Hepatocyte (in vitro differentiated cells): ENCODE measurements around the gene PHC1.

ENCODE experiments used
- CTCF ChIP-seq: fragments of 200-600 bp; sonication (generic); IDR thresholded peaks from 2 replicates; pipeline ENCODE4 v1.5.1; 2016; ENCODE audit warnings: antibody characterized with exemption, mild to moderate bottlenecking; ENCODE audit not compliant: poor library complexity
- EZH2 ChIP-seq: fragments of 200-600 bp; sonication (generic); IDR thresholded peaks from 2 replicates; pipeline ENCODE4 v1.6.1; 2016; ENCODE audit warnings: antibody characterized with exemption, mild to moderate bottlenecking, borderline replicate concordance
- EZH2phosphoT487 ChIP-seq: fragments of 200-600 bp; sonication (generic); IDR thresholded peaks from one replicate; pipeline ENCODE4 v1.6.1; 2018; ENCODE audit warnings: antibody characterized with exemption, mild to moderate bottlenecking, low read depth, moderate library complexity; ENCODE audit not compliant: unreplicated experiment, severe bottlenecking

GRCh38 chr12:8960176-8960575, 45.9 kb downstream of the PHC1 start:
- TF ChIP-seq EZH2phosphoT487 (no peak), CTCF (no peak), EZH2 (no peak)
